H1 (cell line): ENCODE measurements around the gene NFIC. TPM values are rescaled to one million over a fixed set of nuclear protein-coding genes. Genes with fewer than 3 reads are reported as not detected.

Experiments used
- CTCF ChIA-PET: fragments of 300-600 bp; sonication (Branson Sonifier 250); formaldehyde crosslinking; loops from one replicate; lab custom pipeline; 2021; ENCODE audit not compliant: partially characterized antibody; lab: Charles Lee
- POLR2A ChIA-PET: fragments of 300-600 bp; sonication (Branson Sonifier 250); formaldehyde crosslinking; loops from one replicate; lab custom pipeline; 2021; ENCODE audit warnings: inconsistent platforms; ENCODE audit not compliant: partially characterized antibody; lab: Charles Lee
- DNase-seq, 2 experiments: peaks; one replicate each; pipeline versions ENCODE4 v3.0.0 to v3.0.0-alpha.2; 2010 to 2022; ENCODE audit warnings: low spot score in 2 of 2, low read depth in 1 of 2, mixed read lengths in 1 of 2
- FAIRE-seq: peaks from 2 replicates; lab custom pipeline; 2011; peaks lifted over from hg19 to GRCh38; lab: Jason Lieb, UNC
- H2AFZ ChIP-seq: 2 replicates; pipeline ENCODE4 v1.8.1; 2012; ENCODE audit warnings: low read length, inconsistent platforms
- H2AK5ac ChIP-seq: 2 replicates; pipeline ENCODE4 v1.6.1; 2013; ENCODE audit warnings: low read depth, low read length
- H2BK120ac ChIP-seq: replicated peaks from 2 replicates; pipeline ENCODE3; 2013; ENCODE audit warnings: low read depth, low read length, inconsistent platforms
- H2BK12ac ChIP-seq: 2 replicates; pipeline ENCODE4 v1.6.1; 2013; ENCODE audit warnings: low read depth, low read length
- H2BK15ac ChIP-seq: 2 replicates; pipeline ENCODE4 v1.6.1; 2013; ENCODE audit warnings: low read length
- H2BK20ac ChIP-seq: 2 replicates; pipeline ENCODE4 v1.6.1; 2013; ENCODE audit warnings: low read length
- H2BK5ac ChIP-seq: 2 replicates; pipeline ENCODE4 v1.6.1; 2013; ENCODE audit warnings: low read depth, low read length
- H3K14ac ChIP-seq: 2 replicates; pipeline ENCODE4 v1.6.1; 2013; ENCODE audit warnings: inconsistent platforms; ENCODE audit not compliant: insufficient read length
- H3K18ac ChIP-seq: 2 replicates; pipeline ENCODE4 v1.6.1; 2013; ENCODE audit warnings: low read length; ENCODE audit errors: extremely low read depth
- H3K23ac ChIP-seq: 2 replicates; pipeline ENCODE4 v1.6.1; 2013; ENCODE audit warnings: inconsistent platforms; ENCODE audit not compliant: insufficient read length
- H3K23me2 ChIP-seq: 2 replicates; pipeline ENCODE4 v1.6.1; 2013; ENCODE audit warnings: low read depth, low read length
- H3K27ac ChIP-seq: 2 replicates; pipeline ENCODE4 v1.6.1; 2011; ENCODE audit warnings: low read depth, low read length, inconsistent platforms
- H3K27me3 ChIP-seq, 4 experiments: replicated peaks in 1 of 4; 1 replicate in 1 of 4; 2 replicates in 3 of 4; pipeline versions ENCODE4 v1.6.1 to v1.8.1; 2011 to 2013; ENCODE audit warnings: low read length in 3 of 4, mild to moderate bottlenecking in 3 of 4, inconsistent platforms in 2 of 4, mixed read lengths in 2 of 4, moderate library complexity in 1 of 4; ENCODE audit not compliant: control insufficient read depth in 3 of 4, insufficient read depth in 3 of 4; ENCODE audit errors: extremely low read depth in 1 of 4
- H3K36me3 ChIP-seq, 4 experiments: 2 replicates each; pipeline versions ENCODE4 v1.6.1 to v1.8.1; 2011 to 2013; ENCODE audit warnings: mild to moderate bottlenecking in 4 of 4, low read length in 3 of 4, moderate library complexity in 2 of 4, control low read depth in 1 of 4, inconsistent platforms in 1 of 4; ENCODE audit not compliant: insufficient read depth in 4 of 4, control insufficient read depth in 2 of 4
- H3K4ac ChIP-seq: replicated peaks from 2 replicates; pipeline ENCODE3; 2013; ENCODE audit warnings: low read length, low read depth, mixed read lengths, inconsistent platforms; ENCODE audit not compliant: insufficient read length
- H3K4me1 ChIP-seq, 4 experiments: replicated peaks in 1 of 4; 1 replicate in 1 of 4; 2 replicates in 3 of 4; pipeline versions ENCODE4 v1.6.1 to v1.8.1; 2011 to 2013; ENCODE audit warnings: low read length in 3 of 4, inconsistent platforms in 2 of 4, mixed read lengths in 1 of 4; ENCODE audit not compliant: insufficient read depth in 4 of 4, control insufficient read depth in 3 of 4
- H3K4me2 ChIP-seq, 2 experiments: 2 replicates each; pipeline versions ENCODE4 v1.6.1 to v1.8.1; 2011 to 2013; ENCODE audit warnings: low read depth in 2 of 2, low read length in 2 of 2, control low read depth in 1 of 2, inconsistent platforms in 1 of 2, mild to moderate bottlenecking in 1 of 2; ENCODE audit not compliant: insufficient read depth in 1 of 2
- H3K4me3 ChIP-seq, 4 experiments: fragments of 200-600, 300-600 bp in 1 of 4; sonication (generic), shearing (Covaris generic), sonication (Bioruptor Twin) in 1 of 4; 2 replicates each; pipeline versions ENCODE4 v1.5.1 to v1.8.1; 2011 to 2016; ENCODE audit warnings: low read length in 4 of 4, low read depth in 3 of 4, control low read depth in 2 of 4, inconsistent platforms in 2 of 4, mild to moderate bottlenecking in 2 of 4, mixed read lengths in 1 of 4, moderate library complexity in 1 of 4; ENCODE audit not compliant: insufficient read depth in 2 of 4; ENCODE audit errors: extremely low read depth in 1 of 4
- H3K56ac ChIP-seq: replicated peaks from 2 replicates; pipeline ENCODE3; 2013; ENCODE audit warnings: low read depth, mild to moderate bottlenecking, mixed read lengths, low read length, inconsistent platforms; ENCODE audit not compliant: insufficient read length
- H3K79me1 ChIP-seq: 2 replicates; pipeline ENCODE4 v1.6.1; 2013; ENCODE audit warnings: low read depth, low read length, control low read depth
- H3K79me2 ChIP-seq, 2 experiments: 2 replicates each; pipeline versions ENCODE4 v1.6.1 to v1.8.1; 2012 to 2013; ENCODE audit warnings: low read length in 2 of 2, mild to moderate bottlenecking in 2 of 2, inconsistent platforms in 1 of 2; ENCODE audit not compliant: insufficient read depth in 2 of 2, control insufficient read depth in 1 of 2
- H3K9ac ChIP-seq, 4 experiments: replicated peaks in 1 of 4; 1 replicate in 1 of 4; 2 replicates in 3 of 4; pipeline versions ENCODE4 v1.6.1 to v1.8.1; 2011 to 2013; ENCODE audit warnings: low read depth in 3 of 4, low read length in 3 of 4, control low read depth in 2 of 4, mild to moderate bottlenecking in 2 of 4, moderate library complexity in 2 of 4, inconsistent platforms in 1 of 4; ENCODE audit errors: extremely low read depth in 1 of 4
- H3K9me3 ChIP-seq, 2 experiments: 2 replicates each; pipeline versions ENCODE4 v1.6.1 to v1.8.1; 2012 to 2013; ENCODE audit warnings: mild to moderate bottlenecking in 2 of 2, moderate library complexity in 2 of 2, control low read depth in 1 of 2, inconsistent platforms in 1 of 2, low read depth in 1 of 2, low read length in 1 of 2, mixed read lengths in 1 of 2; ENCODE audit not compliant: insufficient read depth in 2 of 2
- H4K20me1 ChIP-seq, 2 experiments: replicated peaks in 1 of 2; 2 replicates each; pipeline versions ENCODE3 to v1.8.1; 2011 to 2013; ENCODE audit warnings: inconsistent platforms in 2 of 2, low read length in 2 of 2, mild to moderate bottlenecking in 1 of 2; ENCODE audit not compliant: insufficient read depth in 2 of 2, control insufficient read depth in 1 of 2
- H4K5ac ChIP-seq: 2 replicates; pipeline ENCODE4 v1.6.1; 2013; ENCODE audit warnings: low read length, low read depth, mixed read lengths, inconsistent platforms; ENCODE audit not compliant: insufficient read length
- H4K8ac ChIP-seq: 2 replicates; pipeline ENCODE4 v1.8.0; 2013; ENCODE audit warnings: mild to moderate bottlenecking, moderate library complexity, low read length, inconsistent platforms; ENCODE audit not compliant: insufficient read depth; ENCODE audit errors: extremely low read depth
- H4K91ac ChIP-seq: replicated peaks from 2 replicates; pipeline ENCODE3; 2013; ENCODE audit warnings: low read length, mixed read lengths, inconsistent platforms; ENCODE audit not compliant: insufficient read length
- ASH2L ChIP-seq: fragments of 200-600, 300-600 bp; sonication (generic); IDR thresholded peaks from one replicate; pipeline ENCODE4 v1.7.1; 2017; ENCODE audit warnings: low read length
- BACH1 ChIP-seq: IDR thresholded peaks from 2 replicates; pipeline ENCODE4 v1.6.1; 2012; ENCODE audit warnings: low read length, improper control_type of control experiment
- EP300 ChIP-seq, 2 experiments: IDR thresholded peaks; 1 replicate in 1 of 2; 2 replicates in 1 of 2; pipeline ENCODE4 v1.6.1; 2011 to 2012; ENCODE audit warnings: low read depth in 2 of 2, low read length in 2 of 2, mild to moderate bottlenecking in 2 of 2, borderline replicate concordance in 1 of 2, inconsistent platforms in 1 of 2, moderate library complexity in 1 of 2
- EZH2 ChIP-seq: fragments of 200-600 bp; sonication (generic); IDR thresholded peaks from 2 replicates; pipeline ENCODE4 v1.7.1; 2012; ENCODE audit warnings: low read depth, mild to moderate bottlenecking, moderate library complexity, low read length, inconsistent platforms; ENCODE audit not compliant: severe bottlenecking
- GABPA ChIP-seq: IDR thresholded peaks from 2 replicates; pipeline ENCODE4 v1.6.1; 2011; ENCODE audit warnings: mild to moderate bottlenecking, low read length, moderate library complexity, borderline replicate concordance; ENCODE audit not compliant: insufficient read depth
- NRF1 ChIP-seq: IDR thresholded peaks from 2 replicates; pipeline ENCODE4 v1.6.1; 2011; ENCODE audit warnings: mild to moderate bottlenecking, low read depth, low read length, improper control_type of control experiment
- RAD21 ChIP-seq, 2 experiments: IDR thresholded peaks in 1 of 2; conservative IDR thresholded peaks in 1 of 2; 2 replicates each; pipeline ENCODE4 v1.6.1; 2011; ENCODE audit warnings: low read depth in 2 of 2, low read length in 2 of 2, improper control_type of control experiment in 1 of 2, inconsistent platforms in 1 of 2, mild to moderate bottlenecking in 1 of 2, moderate library complexity in 1 of 2
- RNF2 ChIP-seq: fragments of 200-900, 300-1000 bp; sonication (generic); IDR thresholded peaks from 2 replicates; pipeline ENCODE4 v1.7.1; 2016; ENCODE audit warnings: borderline replicate concordance, low read depth, mild to moderate bottlenecking, antibody characterized with exemption, low read length; ENCODE audit not compliant: poor library complexity, severe bottlenecking; ENCODE audit errors: missing control alignments
- SAP30 ChIP-seq: fragments of 300-600 bp; sonication (generic); IDR thresholded peaks from 2 replicates; pipeline ENCODE4 v1.7.1; 2012; ENCODE audit warnings: low read length, moderate library complexity, mild to moderate bottlenecking, inconsistent platforms; ENCODE audit not compliant: insufficient read depth, insufficient replicate concordance
- TAF7 ChIP-seq: optimal IDR thresholded peaks from 2 replicates; pipeline ENCODE3; 2011; ENCODE audit warnings: low read depth, mild to moderate bottlenecking, inconsistent platforms, low read length, moderate library complexity, borderline replicate concordance
- WGBS, 2 experiments: shearing (Covaris generic) in 1 of 2; methylation state at CpG; one replicate each; pipeline versions ENCODE4 v1.1.6 to v1.1.7; 2013 to 2015; ENCODE audit warnings: low lambda C conversion rate in 2 of 2, mixed read lengths in 2 of 2, inconsistent platforms in 1 of 2, low coverage in 1 of 2, missing lambda C conversion rate in 1 of 2; ENCODE audit not compliant: insufficient replicate concordance in 2 of 2, insufficient coverage in 1 of 2, insufficient read length in 1 of 2; ENCODE audit errors: extremely low coverage in 1 of 2, missing lambda C conversion rate in 1 of 2; 5-methylcytosine and 5-hydroxymethylcytosine counted together
- polyA plus RNA-seq, 7 experiments: library from polyadenylated mRNA; depleted of rRNA in 3 of 7; stranded (reverse) in 5 of 7; unstranded in 2 of 7; fragments of >200 nt in 5 of 7; fragments of 200-250 nt in 2 of 7; gene quantifications; 1 replicate in 5 of 7; 2 replicates in 1 of 7; 4 replicates in 1 of 7; pipeline versions ENCODE4 v1.2.1 to v1.2.3, GENCODE V29; 2011 to 2013; ENCODE audit warnings: missing spikeins in 2 of 7, mixed read lengths in 2 of 7
- total RNA-seq: library from RNA; stranded (reverse); fragmentation: NEBNext Ultra II Directional; extraction: Animal tissue kit (Norgen Biotek cat#: 25700); gene quantifications from 2 replicates; pipeline ENCODE4 v1.2.1, GENCODE V29; 2021
- TF ChIP-seq, protein P1 (sequence below): IDR thresholded peaks from 2 replicates; pipeline ENCODE4 v1.6.1; 2011; ENCODE audit warnings: low read depth, mild to moderate bottlenecking, low read length; ENCODE audit not compliant: insufficient read depth

NFIC gene
- total and polyA plus RNA-seq, 2 of the 8 experiments (the other 6 are each of a cell fraction or from before 2014, with no cell fraction given) = 0.56 to 3.2 TPM

DNA sequence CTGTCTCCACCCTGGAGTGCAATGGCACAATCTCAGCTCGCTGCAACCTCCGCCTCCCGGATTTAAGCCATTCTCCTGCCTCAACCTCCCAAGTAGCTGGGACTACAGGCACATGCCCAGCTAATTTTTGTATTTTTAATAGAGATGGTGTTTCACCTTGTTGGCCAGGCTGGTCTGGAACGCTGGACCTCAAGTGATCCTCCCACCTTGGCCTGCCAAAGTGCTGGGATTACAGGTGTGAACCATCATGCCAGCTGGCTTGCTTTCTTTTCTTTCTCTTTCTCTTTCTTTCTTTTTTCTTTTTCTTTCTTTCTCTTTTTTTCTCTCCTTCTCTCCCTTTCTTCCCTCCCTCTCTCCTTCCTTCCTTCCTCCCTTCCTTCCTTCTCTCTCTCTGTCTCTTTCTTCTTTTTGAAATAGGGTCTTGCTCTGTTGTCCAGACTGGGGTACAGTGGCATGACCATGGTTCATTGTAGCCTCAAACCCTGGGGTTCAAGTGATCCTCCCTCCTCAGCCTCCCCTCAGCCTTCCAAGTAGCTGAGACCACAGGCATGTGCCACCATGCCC lies 33.3 kb upstream of the NFIC start:
- Histone ChIP-seq H2BK20ac (no peak overlapping the region), H3K4me2 (no peak overlapping the region), H3K79me2 (no peaks in the 10 kb centered on the region), H2BK120ac (no peak overlapping the region), H2AK5ac (no peak overlapping the region), H2BK15ac (no peak overlapping the region), H3K23ac (no peak overlapping the region), H4K91ac (no peak overlapping the region), H3K18ac (no peak overlapping the region), H3K4me1 (no peaks in the 10 kb centered on the region), H4K8ac (no peak overlapping the region), H2BK5ac (no peak overlapping the region), H3K23me2 (peaks cover 2% of the 10 kb centered on the region; the same call in 1 of the 2 replicates), H3K27ac (no peak overlapping the region), H3K4me3 (no peak overlapping the region), H3K4ac (no peak overlapping the region), H4K5ac (no peak overlapping the region), H3K36me3 (no peaks in the 10 kb centered on the region), H4K20me1 (no peaks in the 10 kb centered on the region), H2AFZ (no peak overlapping the region), H3K79me1 (no peaks in the 10 kb centered on the region), H3K9me3 (no peaks in the 10 kb centered on the region), H3K56ac (no peak overlapping the region), H2BK12ac (no peak overlapping the region), H3K14ac (no peak overlapping the region), H3K9ac (no peak overlapping the region), H3K27me3 (0 out of 7 replicates have a peak, but pooled peaks cover 0 to 4% (median 1%) of the 10 kb centered on the region in 4 experiments)
- CTCF ChIA-PET = interaction anchor here (0.5 kb wide), 1 partner anchor 48 kb away, joined by 5 read pairs; no protein-coding TSS in a partner anchor
- no peak for DNase-seq
- no peak for FAIRE-seq
- WGBS, 2 experiments = 83% methylated on average over 4 of the region's 4 CpGs; no CpG with 5 or more reads in 1 of the 2 experiments
- POLR2A ChIA-PET = no interaction called here
- TF ChIP-seq, protein P1, sequence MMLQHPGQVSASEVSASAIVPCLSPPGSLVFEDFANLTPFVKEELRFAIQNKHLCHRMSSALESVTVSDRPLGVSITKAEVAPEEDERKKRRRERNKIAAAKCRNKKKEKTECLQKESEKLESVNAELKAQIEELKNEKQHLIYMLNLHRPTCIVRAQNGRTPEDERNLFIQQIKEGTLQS = no peak
- TF ChIP-seq SAP30 = no peak
- no peak for TF ChIP-seq EP300 (IDR thresholded peaks at IDR 0.05; ENCODE audit: borderline replicate concordance in 1 of 2, low read depth in 2 of 2, low read length in 2 of 2)
- TF ChIP-seq BACH1 = no peak
- no peak for TF ChIP-seq ASH2L
- TF ChIP-seq RAD21 (IDR thresholded peaks at IDR 0.05 in 1 of 2, conservative IDR thresholded peaks at IDR 0.05 in 1 of 2; ENCODE audit: low read depth in 2 of 2, low read length in 2 of 2) = no peak
- no peak for TF ChIP-seq NRF1
- TF ChIP-seq GABPA = no peak
- TF ChIP-seq EZH2 = no peak
- TF ChIP-seq TAF7 = no peak
- TF ChIP-seq RNF2 = no peak
